CD4-positive, alpha-beta T cell treated with Interferon gamma for 1 hour (primary cell): ENCODE results near the gene PGP.
"Not testable (repeated sequence)": the region's sequence is repeated elsewhere in the genome, so short reads cannot be mapped to it uniquely, and the experiment has no call there.

ENCODE experiments used
- DNase-seq: peaks from one replicate; pipeline ENCODE4 v3.0.0-alpha.2; 2020

PGP gene

DNA sequence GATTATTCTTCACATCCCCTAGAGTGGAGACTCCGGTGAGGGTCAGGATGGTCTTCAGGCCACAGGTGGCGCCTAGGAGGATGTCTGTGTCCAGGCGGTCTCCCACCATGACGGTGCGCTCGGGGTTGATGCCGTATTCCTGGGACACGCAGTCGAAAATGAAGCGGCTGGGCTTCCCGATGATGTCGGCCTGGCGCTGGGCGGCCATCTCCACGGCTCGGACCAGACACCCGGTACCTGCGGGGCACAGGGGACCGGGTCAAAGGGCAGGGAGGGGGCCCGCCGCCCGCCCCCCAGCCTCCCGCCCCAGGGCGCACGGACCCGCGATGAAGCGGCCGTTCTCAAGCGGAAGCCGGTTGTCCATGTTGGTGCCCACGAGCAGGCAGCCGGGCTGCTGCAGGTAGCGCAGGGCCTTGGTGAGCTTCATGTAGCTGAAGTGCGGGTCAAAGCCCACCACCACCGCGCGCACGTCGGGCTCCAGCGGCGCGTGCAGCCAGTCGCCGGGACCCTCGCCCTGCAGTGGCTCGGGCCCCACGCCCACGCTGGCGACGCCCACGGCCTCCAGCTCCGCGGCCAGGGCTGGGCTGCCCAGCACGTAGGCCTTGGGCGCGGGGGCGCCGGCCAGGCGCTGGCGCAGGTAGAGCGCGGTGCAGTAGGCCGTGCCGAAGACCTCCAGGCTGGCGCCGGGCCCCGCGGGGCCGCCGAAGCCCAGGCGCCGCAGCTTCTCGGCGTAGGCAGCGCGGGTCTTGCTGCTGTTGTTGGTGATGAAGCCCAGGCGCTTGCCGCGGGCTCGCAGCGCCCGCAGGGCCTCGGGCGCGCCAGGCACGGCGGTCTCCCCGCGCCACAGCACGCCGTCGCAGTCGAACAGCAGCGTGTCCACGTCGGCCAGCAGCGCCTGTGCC, 572 bp downstream of the PGP start:
- no peak for DNase-seq

DNA sequence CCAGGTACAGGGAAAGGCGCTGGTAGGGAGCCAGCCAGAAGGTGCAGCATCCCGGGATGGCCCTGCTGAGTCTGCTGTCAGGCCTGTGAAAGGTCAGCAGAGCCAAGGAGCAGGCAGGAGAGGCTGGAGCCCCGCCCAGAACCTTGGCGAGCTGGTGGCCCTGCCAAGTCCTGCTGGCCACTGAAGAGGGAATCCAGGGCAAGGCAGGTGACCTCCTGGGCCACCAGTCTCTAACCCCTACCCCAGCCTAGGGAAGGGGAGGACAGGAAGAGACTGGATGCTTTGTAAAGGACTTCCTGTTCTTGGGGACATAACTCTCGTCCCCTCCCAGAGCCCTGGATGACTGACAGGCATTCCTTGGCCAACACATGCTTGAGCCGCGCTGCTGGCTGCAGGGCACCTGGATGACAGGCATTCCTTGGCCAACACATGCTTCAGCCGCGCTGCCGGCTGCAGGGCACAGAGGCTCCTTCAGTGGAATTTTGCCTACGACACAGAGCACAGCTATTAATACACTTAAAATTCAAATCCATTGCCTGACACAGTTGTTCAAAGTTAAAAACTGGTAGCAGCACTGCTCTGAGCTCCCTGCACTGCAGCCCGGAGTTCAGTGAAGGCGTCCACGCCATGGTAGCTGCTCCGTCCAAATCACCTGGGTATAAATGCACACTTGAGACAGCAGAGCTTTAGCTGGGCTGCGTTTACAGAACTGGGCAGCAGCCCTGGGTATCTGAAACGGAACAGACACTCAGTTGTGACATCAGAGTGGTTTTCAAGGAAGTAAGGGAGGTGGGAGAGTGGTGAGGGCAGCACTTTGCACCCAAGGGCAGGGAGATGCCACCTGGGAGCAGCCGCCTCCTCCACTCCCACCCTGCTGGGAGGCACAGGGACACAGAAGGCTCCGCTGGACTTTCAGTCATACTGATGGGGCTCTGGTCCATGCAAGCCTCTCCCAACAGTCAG, 2.0 kb downstream of the PGP start:
- no peak for DNase-seq

GRCh38 chr16:2211923-2212347, 2.7 kb downstream of the PGP start:
- no peak for DNase-seq

GRCh38 chr16:2210386-2211365, 4.0 kb downstream of the PGP start, which contains the start of gene BRICD5:
TSS of gene BRICD5 (minus strand) at chr16:2210863. CDS start at chr16:2210833, 30 bp downstream.
- DNase-seq, result no peak

DNA sequence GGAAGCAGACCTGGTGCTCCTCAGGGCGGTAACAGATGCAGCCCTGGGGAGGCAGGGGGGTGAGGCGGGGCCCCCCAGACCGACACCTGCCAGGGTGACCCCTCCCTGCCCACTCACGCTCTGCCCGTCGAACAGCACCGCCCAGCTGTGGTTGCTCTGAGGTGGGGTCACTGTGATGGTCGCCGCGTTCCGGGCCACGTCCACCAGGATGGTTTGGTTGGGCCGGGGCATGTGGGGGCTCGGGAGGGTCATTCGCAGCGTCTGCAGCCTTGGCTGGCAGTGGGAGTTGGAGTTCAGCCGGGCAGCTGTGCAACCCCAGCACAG, 4.7 kb downstream of the PGP start:
- no peak for DNase-seq

- DNase-seq, result no peak
Measured at GRCh38 chr16:2209258-2210008, 5.2 kb downstream of the PGP start.

- no peak for DNase-seq
Measured at GRCh38 chr16:2208772-2209171, 5.9 kb downstream of the PGP start.

GRCh38 chr16:2208308-2208707, 6.3 kb downstream of the PGP start:
- no peak for DNase-seq

DNA sequence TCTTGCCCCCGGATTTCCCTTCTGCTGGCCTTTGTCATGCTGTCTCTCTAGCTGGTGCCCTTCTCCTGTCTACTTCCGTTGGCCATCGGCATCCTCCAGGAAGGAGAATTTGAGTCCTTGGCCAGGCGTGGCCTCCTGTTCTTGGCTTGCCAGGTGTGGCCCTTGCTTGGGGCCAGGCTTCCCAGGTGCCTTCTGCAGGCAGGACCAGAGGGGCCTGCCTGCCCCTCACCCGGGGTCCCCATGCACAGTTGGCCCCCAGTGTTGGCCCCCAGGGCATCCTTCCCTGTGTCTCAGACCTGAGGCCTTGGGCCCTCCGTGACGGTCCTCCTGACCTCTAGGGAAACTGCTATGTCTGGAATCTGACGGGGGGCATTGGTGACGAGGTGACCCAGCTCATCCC, 6.8 kb downstream of the PGP start:
- DNase-seq, result no peak

GRCh38 chr16:2206780-2207433, 7.7 kb downstream of the PGP start:
- no peak for DNase-seq

DNA sequence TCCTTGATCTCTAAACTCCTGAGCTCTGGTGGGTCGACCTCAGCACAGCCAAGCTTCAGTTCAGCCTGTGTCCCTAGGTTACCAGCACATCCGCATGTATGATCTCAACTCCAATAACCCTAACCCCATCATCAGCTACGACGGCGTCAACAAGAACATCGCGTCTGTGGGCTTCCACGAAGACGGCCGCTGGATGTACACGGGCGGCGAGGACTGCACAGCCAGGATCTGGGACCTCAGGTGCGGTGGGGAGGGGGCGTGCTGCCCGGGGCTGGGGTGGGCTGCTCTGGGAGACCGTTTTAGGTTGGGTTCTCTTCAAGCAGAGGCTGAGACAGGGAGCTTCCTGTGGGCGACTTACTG, 8.2 kb downstream of the PGP start:
- no peak for DNase-seq

- no peak for DNase-seq
Measured at GRCh38 chr16:2205967-2206313, 8.7 kb downstream of the PGP start.

DNA sequence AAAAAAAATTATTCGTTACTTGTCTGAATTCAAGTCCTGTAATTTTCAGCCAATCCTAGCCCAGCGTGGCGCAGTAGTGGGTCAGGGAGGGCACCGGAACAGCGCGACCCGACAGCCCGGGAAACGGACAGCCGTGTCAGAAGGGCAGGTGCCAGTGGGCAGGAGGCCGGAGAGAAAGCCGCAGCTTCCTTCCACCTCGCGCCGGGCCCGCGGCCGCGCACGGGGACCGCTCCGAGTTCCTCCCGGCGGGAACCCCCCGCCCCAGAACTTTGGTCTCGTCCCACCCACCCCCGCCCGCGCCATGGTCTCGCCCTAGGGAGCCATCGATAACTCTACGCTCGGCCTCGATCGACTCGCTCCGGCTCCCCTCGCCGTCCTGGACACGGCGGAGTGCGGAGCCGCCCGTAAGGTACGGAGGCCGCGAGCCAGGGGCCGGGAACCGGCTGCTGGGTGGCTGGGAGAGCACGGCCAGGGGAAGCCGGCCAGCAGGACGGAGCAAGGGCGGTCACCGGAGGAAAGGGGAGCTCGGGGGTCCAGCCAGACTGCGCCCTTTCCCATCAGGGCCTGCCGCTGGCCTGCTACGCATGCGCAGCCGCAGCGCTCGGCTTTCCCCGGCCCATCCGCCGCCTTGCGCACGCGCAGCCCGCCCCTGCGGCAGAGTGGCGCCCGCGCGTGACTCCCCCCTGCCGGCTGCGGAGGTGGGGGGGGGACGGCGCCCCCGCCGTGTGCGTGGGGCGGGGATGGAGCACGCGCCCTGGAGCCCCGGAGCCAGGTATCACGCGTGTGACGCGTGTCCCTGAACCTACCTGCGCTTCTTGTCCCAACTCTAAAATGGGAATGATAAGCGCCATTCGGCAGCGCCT, 9.3 kb downstream of the PGP start, which contains the start of gene MLST8:
TSS of gene MLST8 (plus strand) at position 351 of the 863 bp plus-strand sequence. CDS start 632 bp downstream, outside the sequence.
- peak; percentile 89 for DNase-seq

GRCh38 chr16:2204416-2205103, 10.1 kb downstream of the PGP start:
- DNase-seq, result no peak

- not testable (repeated sequence) for DNase-seq
Measured at GRCh38 chr16:2203119-2203688, 11.4 kb downstream of the PGP start.

DNA sequence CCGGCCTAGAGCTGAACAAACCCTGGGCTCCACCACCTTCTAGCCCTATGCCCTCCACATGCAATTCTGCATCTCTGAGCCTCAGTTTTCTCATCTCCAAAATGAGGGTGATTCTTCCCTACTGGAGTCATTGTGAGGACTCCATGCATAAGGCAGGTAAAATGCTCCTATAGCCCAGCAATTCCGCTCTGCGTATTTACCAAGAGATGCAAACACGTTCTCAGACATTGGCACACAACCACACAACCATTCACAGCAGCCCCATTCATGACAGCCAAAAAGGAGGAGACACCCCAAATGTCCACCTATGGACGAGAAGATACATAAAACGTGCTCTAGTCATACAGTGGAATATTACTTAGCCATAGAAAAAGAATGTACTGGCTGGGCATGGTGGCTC, 14.3 kb downstream of the PGP start:
- no peak for DNase-seq

DNA sequence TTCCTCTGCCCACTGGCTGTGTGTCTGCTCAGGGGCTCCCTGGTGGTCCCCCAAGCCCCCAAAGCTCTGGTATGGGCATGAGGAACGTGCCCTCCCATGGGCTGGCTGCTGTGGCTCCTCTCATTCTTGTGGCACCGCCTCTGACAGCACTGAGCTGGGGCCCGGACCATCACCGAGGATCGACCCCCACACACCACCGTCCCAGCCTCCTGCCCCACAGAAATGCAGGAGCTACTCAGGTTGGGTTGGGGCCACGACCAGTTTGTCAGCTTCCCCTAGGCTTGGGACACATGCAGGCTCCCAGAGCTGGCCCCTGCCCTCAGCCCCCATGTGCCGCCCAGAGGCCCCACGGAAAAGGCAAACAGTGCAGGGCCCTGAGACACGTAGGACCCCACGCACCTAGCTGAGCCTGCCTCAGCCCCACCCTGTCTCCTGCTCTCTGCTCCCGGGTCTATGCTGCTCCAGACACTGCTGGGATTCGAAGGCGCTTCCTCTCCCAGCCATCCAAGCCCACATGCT, 15.0 kb downstream of the PGP start:
- DNase-seq, result no peak

GRCh38 chr16:2199095-2199494, 15.5 kb downstream of the PGP start:
- DNase-seq, result no peak

DNA sequence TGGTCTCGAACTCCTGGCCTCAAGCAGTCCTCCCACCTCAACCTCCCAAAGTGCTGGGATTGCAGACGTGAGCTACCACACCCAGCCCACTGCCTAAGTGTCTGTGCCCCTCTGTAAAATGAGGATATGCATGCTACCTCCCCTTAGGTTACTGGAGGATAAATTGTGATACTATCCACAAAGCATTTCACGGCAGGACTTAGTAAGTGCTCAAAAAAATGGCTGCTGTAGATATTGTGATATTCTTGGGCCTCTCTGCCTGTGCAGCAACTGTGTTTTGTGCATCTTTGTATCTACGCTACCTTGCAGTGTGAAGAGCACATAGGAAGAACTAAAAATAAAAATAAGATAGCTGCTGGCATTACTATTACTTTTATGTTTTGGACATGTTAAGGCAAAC, 16.4 kb downstream of the PGP start:
- no peak for DNase-seq
